SK-N-SH treated with all-trans-retinoic acid at 6 μM for 48 hours (cell line): ENCODE measurements around the gene DCAF15.

Experiments
- BACH2 ChIP-seq: fragments of 250-450 bp; sonication (Bioruptor Pico); IDR thresholded peaks from 2 replicates; pipeline ENCODE4 v1.9.0; 2021; ENCODE audit warnings: mild to moderate bottlenecking, borderline replicate concordance
- CSDC2 ChIP-seq: fragments of 250-450 bp; sonication (Bioruptor Pico); IDR thresholded peaks from 2 replicates; pipeline ENCODE4 v1.5.0; 2020; ENCODE audit warnings: mild to moderate bottlenecking, moderate library complexity
- ISL1 ChIP-seq: fragments of 250-450 bp; sonication (Bioruptor Pico); IDR thresholded peaks from 2 replicates; pipeline ENCODE4 v2.1.2; 2022; ENCODE audit warnings: mild to moderate bottlenecking, moderate library complexity
- OSR1 ChIP-seq: fragments of 250-450 bp; sonication (Bioruptor Pico); IDR thresholded peaks from 2 replicates; pipeline ENCODE4 v1.8.0; 2022; ENCODE audit warnings: moderate library complexity, mild to moderate bottlenecking, inconsistent platforms
- PPARA ChIP-seq: fragments of 250-450 bp; sonication (Bioruptor Pico); IDR thresholded peaks from 2 replicates; pipeline ENCODE4 v1.5.0; 2020; ENCODE audit warnings: mild to moderate bottlenecking, borderline replicate concordance
- RARB ChIP-seq: fragments of 250-450 bp; sonication (Bioruptor Pico); IDR thresholded peaks from 2 replicates; pipeline ENCODE4 v1.8.0; 2021; ENCODE audit warnings: mild to moderate bottlenecking, moderate library complexity
- ZFP3 ChIP-seq: fragments of 250-450 bp; sonication (Bioruptor Pico); IDR thresholded peaks from 2 replicates; pipeline ENCODE4 v1.5.0; 2020; ENCODE audit warnings: mild to moderate bottlenecking, moderate library complexity
- ZFP30 ChIP-seq: fragments of 450-650 bp; formaldehyde crosslinking; IDR thresholded peaks from 2 replicates; pipeline ENCODE4 v1.5.0; 2022; ENCODE audit warnings: mild to moderate bottlenecking, moderate library complexity
- ZNF565 ChIP-seq: fragments of 450-650 bp; formaldehyde crosslinking; conservative IDR thresholded peaks from 2 replicates; pipeline ENCODE4 v1.5.0; 2020; ENCODE audit warnings: low read depth, mild to moderate bottlenecking, moderate library complexity
- ZNF8 ChIP-seq: fragments of 450-650 bp; formaldehyde crosslinking; IDR thresholded peaks from 2 replicates; pipeline ENCODE4 v1.5.0; 2020; ENCODE audit warnings: mild to moderate bottlenecking, moderate library complexity
- TF ChIP-seq, protein P1 (sequence below): fragments of 250-450 bp; sonication (Bioruptor Pico); IDR thresholded peaks from 2 replicates; pipeline ENCODE4 v1.8.0; 2020; ENCODE audit warnings: mild to moderate bottlenecking, moderate library complexity, borderline replicate concordance

GRCh38 chr19:13913352-13913751 is 39.0 kb upstream of the DCAF15 start:
- TF ChIP-seq ZFP30 (CRISPR knock-in tag), result no peak
- TF ChIP-seq, protein P1, sequence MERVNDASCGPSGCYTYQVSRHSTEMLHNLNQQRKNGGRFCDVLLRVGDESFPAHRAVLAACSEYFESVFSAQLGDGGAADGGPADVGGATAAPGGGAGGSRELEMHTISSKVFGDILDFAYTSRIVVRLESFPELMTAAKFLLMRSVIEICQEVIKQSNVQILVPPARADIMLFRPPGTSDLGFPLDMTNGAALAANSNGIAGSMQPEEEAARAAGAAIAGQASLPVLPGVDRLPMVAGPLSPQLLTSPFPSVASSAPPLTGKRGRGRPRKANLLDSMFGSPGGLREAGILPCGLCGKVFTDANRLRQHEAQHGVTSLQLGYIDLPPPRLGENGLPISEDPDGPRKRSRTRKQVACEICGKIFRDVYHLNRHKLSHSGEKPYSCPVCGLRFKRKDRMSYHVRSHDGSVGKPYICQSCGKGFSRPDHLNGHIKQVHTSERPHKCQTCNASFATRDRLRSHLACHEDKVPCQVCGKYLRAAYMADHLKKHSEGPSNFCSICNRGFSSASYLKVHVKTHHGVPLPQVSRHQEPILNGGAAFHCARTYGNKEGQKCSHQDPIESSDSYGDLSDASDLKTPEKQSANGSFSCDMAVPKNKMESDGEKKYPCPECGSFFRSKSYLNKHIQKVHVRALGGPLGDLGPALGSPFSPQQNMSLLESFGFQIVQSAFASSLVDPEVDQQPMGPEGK, result no peak
- no peak for TF ChIP-seq OSR1 (CRISPR knock-in tag)
- no peak for TF ChIP-seq CSDC2 (CRISPR knock-in tag)
- TF ChIP-seq ZNF565 (CRISPR knock-in tag), result no peak
- TF ChIP-seq PPARA (CRISPR knock-in tag), result no peak
- no peak for TF ChIP-seq ZNF8 (CRISPR knock-in tag)
- no peak for TF ChIP-seq ISL1 (CRISPR knock-in tag)
- no peak for TF ChIP-seq BACH2 (CRISPR knock-in tag)
- TF ChIP-seq ZFP3 (CRISPR knock-in tag), result no peak
- no peak for TF ChIP-seq RARB (CRISPR knock-in tag)
